ENCODE measurements around the gene LRBA. TPM values are rescaled to one million over a fixed set of nuclear protein-coding genes. Genes with fewer than 3 reads are reported as not detected.
A peak's percentile ranks its signal among the peaks of the same experiment; 100 is the strongest.

The LRBA gene
- total RNA-seq, 1 donor from 2014 or later: 66.2 TPM

- DNase-seq (ENCODE audit: low spot score in 2 of 2, unreplicated experiment in 2 of 2): no peak
- no peaks in the 10 kb centered on the region for H3K27me3 Mint-ChIP-seq (ENCODE audit: low read depth)
- peaks cover 66% of the 10 kb centered on the region for H3K4me1 Mint-ChIP-seq
- H3K27ac Mint-ChIP-seq: peak overlapping the region; percentile 95
- no peak overlapping the region for H3K4me3 Mint-ChIP-seq
- peaks cover 35% of the 10 kb centered on the region for H3K36me3 Mint-ChIP-seq
- H3K9me3 Mint-ChIP-seq: no peaks in the 10 kb centered on the region
- no peak for TF ChIP-seq CTCF (IDR thresholded peaks at IDR 0.05; ENCODE audit: unreplicated experiment)
Measured at GRCh38 chr4:150236626-150237025, 778.5 kb downstream of the LRBA start.

GRCh38 chr4:150235808-150236271, 779.2 kb downstream of the LRBA start:
- no peaks in the 10 kb centered on the region for H3K9me3 Mint-ChIP-seq
- H3K4me3 Mint-ChIP-seq: no peak overlapping the region
- no peaks in the 10 kb centered on the region for H3K27me3 Mint-ChIP-seq (ENCODE audit: low read depth)
- peaks cover 73% of the 10 kb centered on the region for H3K4me1 Mint-ChIP-seq
- H3K27ac Mint-ChIP-seq: peak overlapping the region; percentile 95
- TF ChIP-seq CTCF (IDR thresholded peaks at IDR 0.05; ENCODE audit: unreplicated experiment): no peak
- peaks cover 30% of the 10 kb centered on the region for H3K36me3 Mint-ChIP-seq
- DNase-seq (ENCODE audit: low spot score in 2 of 2, unreplicated experiment in 2 of 2): no peak

GRCh38 chr4:150235317-150235716, 779.8 kb downstream of the LRBA start:
- Mint-ChIP-seq H3K9me3 (no peaks in the 10 kb centered on the region), H3K36me3 (peaks cover 28% of the 10 kb centered on the region), H3K4me3 (no peak overlapping the region), H3K27ac (peak overlapping the region; percentile 95), H3K27me3 (ENCODE audit: low read depth) (no peaks in the 10 kb centered on the region), H3K4me1 (peaks cover 76% of the 10 kb centered on the region)
- no peak for DNase-seq (ENCODE audit: low spot score in 2 of 2, unreplicated experiment in 2 of 2)
- TF ChIP-seq CTCF (IDR thresholded peaks at IDR 0.05; ENCODE audit: unreplicated experiment): no peak

- Mint-ChIP-seq H3K36me3 (peaks cover 23% of the 10 kb centered on the region), H3K9me3 (no peaks in the 10 kb centered on the region), H3K27me3 (ENCODE audit: low read depth) (no peaks in the 10 kb centered on the region), H3K4me1 (peaks cover 78% of the 10 kb centered on the region), H3K27ac (peak overlapping the region; percentile 95), H3K4me3 (no peak overlapping the region)
- no peak for TF ChIP-seq CTCF (IDR thresholded peaks at IDR 0.05; ENCODE audit: unreplicated experiment)
- no peak for DNase-seq (ENCODE audit: low spot score in 2 of 2, unreplicated experiment in 2 of 2)
Measured at GRCh38 chr4:150234246-150234645, 780.8 kb downstream of the LRBA start.

GRCh38 chr4:150232029-150232428, 783.1 kb downstream of the LRBA start:
- TF ChIP-seq CTCF (IDR thresholded peaks at IDR 0.05; ENCODE audit: unreplicated experiment): no peak
- H3K36me3 Mint-ChIP-seq: peaks cover 23% of the 10 kb centered on the region
- H3K4me1 Mint-ChIP-seq: peaks cover 66% of the 10 kb centered on the region
- no peaks in the 10 kb centered on the region for H3K27me3 Mint-ChIP-seq (ENCODE audit: low read depth)
- no peaks in the 10 kb centered on the region for H3K9me3 Mint-ChIP-seq
- H3K27ac Mint-ChIP-seq: no peak overlapping the region
- no peak for DNase-seq (ENCODE audit: low spot score in 2 of 2, unreplicated experiment in 2 of 2)
- no peak overlapping the region for H3K4me3 Mint-ChIP-seq
